ENCODE results near the gene SBK1.
"Not testable (repeated sequence)": the region's sequence is repeated elsewhere in the genome, so short reads cannot be mapped to it uniquely, and the experiment has no call there.

The SBK1 gene

GRCh38 chr16:28291651-28292626 lies at the start of gene SBK1:
Gene SBK1, plus strand, starts transcription at chr16:28292525. Its CDS starts 24,867 bp downstream, at chr16:28317392.
- peak; percentile 84 to 90 (median 86) for DNase-seq

- DNase-seq: not testable (repeated sequence)
Observed at GRCh38 chr16:28249483-28249882, 42.8 kb upstream of the SBK1 start.

- DNase-seq: no peak
Observed at GRCh38 chr16:28250999-28251398, 41.3 kb upstream of the SBK1 start.

DNA sequence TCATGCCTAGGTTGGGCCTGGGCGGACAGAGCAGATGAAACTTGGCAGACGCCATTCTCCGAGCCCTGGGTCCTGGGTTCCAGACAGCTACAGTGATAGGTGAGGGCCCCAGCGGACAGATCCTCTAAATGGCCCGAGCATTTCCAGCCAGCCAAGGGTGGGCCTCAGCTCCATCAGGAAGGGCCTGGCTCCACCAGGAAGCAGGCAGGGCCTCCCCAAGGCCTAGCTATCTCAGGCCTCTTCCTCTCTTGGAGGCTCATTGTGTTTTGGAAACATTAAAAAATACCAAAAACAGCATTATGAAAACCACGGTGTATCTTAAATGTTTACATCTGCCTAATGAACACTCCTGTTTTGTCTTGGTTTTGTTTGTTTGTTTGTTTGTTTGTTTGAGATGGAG lies 38.2 kb upstream of the SBK1 start:
- no peak for DNase-seq

- no peak for DNase-seq
Observed at GRCh38 chr16:28255838-28256237, 36.5 kb upstream of the SBK1 start.

DNA sequence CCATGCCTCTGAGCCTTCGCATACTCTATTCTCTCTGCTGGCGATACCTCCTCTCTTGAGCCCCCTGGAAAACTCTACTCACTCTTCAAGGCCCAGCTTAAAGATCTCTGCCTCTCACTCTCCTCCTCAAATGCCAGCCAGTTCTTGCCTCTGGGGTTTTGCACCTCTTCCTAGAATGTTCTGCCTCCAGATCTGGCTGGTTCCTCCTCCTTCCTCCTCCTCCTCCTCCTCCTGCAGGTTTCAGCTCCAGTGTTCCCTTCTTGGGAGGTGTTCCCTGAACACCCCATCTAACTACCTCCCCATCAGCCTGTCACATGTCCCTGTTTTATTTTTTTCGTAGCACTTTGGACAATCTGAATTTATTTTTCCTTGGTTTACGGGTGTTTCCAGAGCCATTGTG lies 35.1 kb upstream of the SBK1 start:
- DNase-seq: no peak

- peak; percentile 7 to 55 (median 30) for DNase-seq
Observed at GRCh38 chr16:28258567-28258966, 33.8 kb upstream of the SBK1 start.

DNA sequence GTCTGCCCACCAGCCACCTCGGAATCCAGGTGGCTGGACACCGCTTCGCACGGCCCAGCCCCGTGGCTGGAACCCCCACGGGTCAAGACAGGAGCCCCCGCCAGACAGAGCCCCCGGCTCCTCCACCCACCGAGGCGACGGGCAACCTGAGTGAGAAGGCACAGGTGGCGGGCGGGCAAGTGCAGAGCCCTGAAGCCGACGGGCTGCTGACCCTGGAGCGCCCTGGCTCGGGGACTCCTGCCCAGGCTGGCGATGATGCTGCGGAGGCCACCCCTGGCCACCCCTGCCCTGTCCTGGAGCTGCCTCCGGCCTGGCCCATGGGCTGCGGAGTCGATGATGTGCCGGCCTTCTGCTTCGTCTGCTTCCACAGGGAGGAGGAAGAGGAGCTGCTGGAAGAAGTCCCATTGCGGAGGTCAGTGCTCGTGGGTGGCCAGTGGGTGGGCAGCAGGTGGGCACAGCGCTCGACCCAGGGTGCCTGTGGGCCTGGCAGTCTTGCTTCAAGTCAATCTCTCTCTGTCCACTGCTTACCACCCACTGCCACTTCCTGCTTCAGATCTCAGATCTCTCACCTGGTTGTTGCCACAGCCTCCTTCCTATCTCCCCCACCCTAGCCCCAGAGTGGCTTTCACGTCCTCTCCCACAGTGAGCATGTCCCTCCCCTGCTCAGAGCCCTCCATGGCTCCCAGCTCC lies 33.1 kb upstream of the SBK1 start:
- no peak for DNase-seq

DNA sequence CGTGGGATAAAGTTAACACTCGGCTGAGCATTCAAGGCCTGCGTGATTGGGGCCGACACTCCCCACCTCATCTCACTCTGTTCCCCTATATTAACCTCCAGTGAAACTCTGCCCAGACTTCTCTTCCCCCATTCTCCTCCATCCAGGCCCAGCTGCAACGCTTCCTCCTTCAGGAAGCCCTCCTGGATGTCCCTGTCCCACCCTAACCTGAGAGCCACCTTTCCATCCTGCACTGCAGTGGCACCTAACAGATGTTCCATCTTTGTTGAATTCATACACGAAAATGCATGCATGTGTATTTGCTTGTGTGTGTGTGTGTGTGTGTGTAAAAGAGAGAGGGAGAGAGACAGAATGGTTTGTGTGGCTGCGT lies 32.6 kb upstream of the SBK1 start:
- DNase-seq: no peak

- no peak for DNase-seq
Observed at GRCh38 chr16:28260193-28260592, 32.1 kb upstream of the SBK1 start.

DNA sequence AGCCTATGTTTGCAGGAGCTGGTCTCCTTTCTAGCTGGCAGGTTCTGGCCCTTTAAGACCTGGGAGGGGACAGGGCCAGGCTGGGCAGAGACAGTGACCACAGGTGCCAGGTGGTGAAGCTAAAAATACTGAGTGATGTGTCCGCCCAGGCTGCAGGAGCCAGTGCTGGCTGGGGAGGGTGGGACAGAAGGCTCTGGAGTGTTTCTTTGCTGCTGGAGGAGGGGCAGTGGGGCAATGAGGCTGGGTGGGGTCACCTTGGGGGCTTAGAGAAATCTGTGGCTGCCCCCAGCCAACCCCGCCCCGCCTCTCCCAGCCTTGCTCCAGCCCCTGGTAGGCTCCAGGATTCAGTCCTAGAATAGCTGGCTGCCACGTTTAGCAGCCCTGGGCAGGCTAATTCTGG lies 30.4 kb upstream of the SBK1 start:
- DNase-seq: peak in 1 of 3 experiments; percentile 10

DNA sequence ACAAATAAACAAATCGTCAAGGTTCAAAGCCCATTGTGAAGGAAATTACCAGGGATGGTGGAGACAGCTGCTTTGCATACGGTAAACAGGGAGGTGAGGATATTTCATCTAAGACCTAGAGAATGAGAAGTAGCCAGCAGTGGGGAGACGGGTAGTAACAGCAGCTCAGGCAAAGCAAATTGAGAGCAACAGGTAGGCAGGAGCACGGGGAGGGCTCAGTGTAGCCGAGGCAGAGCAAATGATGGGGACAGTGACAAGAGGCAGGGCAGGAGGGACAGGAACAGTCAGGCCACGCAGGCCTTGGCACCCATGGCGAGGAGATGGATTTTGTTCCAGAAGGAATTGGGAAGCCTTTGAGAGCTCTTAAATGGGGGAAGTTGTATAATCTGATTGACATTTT lies 29.0 kb upstream of the SBK1 start:
- DNase-seq: no peak

DNA sequence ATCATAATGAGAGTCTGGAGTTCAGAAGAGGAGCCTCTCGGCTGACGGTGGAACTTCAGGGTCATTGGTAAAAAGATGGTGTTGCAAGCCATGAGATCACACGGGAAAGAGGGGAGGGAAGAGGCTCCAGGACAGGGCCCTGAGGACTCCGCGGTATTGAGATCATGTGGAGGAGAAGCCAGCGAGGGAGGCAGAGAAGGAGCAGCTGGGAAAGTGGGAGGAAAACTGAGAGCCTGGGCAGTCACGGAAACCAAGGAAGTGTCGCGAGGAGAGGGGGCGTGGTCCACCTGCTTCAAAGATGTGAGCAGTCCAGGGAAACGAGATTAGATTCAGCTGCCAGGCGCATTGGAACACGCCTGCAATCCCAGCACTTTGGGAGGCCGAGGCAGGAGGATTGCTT lies 27.7 kb upstream of the SBK1 start:
- peak in 1 of 3 experiments; percentile 56 for DNase-seq

DNA sequence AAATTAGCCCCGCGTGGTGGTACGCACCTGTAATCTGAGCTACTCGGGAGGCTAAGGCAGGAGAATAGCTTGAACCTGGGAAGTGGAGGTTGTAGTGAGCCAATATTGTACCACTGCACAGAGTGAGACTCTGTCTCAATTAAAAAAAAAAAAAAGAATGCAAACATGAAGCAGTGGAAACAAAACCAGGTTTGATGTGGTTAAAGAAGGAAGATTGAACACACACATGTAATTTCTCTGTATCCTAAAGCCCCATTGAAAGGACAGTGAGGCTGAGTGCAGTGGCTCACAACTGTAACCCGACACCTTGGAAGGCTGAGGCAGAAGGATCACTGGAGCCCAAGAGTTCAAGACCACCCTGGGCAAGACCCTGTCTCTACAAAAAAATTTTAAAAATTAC lies 26.5 kb upstream of the SBK1 start:
- no peak for DNase-seq

- no peak for DNase-seq
Observed at GRCh38 chr16:28267356-28267755, 25.0 kb upstream of the SBK1 start.

DNA sequence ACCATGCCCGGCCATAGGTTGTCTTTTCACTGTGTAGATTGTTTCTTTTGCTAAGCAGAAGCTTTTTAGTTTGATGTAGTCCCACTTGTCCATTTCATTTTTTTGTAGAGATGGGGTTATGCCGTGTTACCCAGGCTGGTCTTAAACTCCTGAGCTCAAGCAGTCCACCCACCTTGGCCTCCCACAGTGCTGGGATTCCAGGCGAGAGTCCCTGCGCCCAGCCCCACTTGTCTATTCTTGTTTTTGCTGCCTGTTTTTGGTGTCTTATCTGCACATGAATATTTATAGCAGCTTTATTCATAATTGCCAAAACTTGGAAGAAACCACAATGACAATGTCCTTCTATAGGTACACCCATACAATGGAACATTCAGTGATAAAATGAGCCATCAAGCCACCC lies 18.8 kb upstream of the SBK1 start:
- DNase-seq: no peak

- DNase-seq: no peak
Observed at GRCh38 chr16:28274676-28275075, 17.6 kb upstream of the SBK1 start.

DNA sequence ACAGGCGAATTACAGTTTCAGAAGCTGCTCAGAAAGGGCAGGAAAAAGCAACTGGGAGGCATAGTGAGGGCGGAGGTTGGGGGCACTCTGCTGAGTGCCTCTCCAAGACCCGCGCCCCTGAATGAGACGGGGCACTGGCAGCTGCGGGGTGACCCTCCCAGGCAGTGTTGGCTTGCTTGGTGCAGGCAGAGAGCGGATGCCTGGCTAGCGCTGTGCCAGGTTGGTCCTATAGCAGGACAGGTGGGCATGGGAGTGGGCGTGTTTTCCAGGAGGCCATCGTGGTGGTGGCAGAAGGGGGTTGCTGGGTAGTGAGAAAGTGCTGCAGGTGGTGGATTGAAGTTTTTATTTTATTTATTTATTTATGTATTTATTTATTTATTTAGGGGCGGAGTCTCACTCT lies 16.0 kb upstream of the SBK1 start:
- no peak for DNase-seq

- DNase-seq: peak; percentile 74 to 89 (median 84)
Observed at GRCh38 chr16:28277537-28278388, 14.6 kb upstream of the SBK1 start.

DNA sequence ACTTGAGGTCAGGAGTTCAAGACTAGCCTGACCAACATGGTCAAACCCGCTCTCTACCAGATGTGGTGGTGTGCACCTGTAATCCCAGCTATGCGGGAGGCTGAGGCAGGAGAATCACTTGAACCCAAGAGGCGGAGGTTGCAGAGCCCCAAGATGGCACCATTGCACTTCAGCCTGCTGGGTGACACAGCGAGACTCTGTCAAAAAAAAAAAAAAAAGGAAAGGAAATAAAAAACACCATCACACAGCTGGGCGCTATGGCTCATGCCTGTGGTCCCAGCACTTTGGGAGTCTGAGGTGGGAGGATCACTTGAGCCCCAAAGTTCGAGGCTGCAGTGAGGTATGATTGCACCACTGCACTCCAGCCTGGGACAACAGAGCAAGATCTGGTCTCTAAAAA lies 13.3 kb upstream of the SBK1 start:
- no peak for DNase-seq

- peak in 1 of 3 experiments; percentile 8 for DNase-seq
Observed at GRCh38 chr16:28280881-28281836, 11.2 kb upstream of the SBK1 start.

DNA sequence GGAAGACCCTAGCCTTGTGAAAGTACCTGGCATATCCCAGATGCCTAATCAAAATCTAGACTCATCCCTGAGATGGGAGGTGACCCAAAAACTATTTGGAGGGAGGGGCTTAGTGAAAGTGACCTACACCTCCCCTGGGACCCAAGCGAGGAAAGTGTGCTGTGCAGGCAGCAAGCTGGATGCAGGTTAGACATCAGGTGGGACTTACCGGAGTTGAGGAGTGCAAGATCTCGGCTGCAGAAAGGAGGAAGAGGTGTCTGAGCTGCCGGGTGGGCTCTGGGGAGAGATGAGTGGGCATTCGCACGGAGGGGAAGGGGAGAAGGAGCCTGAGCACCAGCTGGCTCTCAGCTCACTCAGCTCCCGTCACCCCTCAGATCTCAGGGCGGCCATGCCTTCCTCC lies 10.3 kb upstream of the SBK1 start:
- no peak for DNase-seq
